Right lobe of liver (tissue), 6 donors: ENCODE measurements around the gene XRRA1. TPM values are rescaled to one million over a fixed set of nuclear protein-coding genes. Genes with fewer than 3 reads are reported as not detected.

Source experiments
- ATAC-seq, 4 donors: fragments of 200-7000 bp; cut with Tn5 transposase; one replicate each; pipeline ENCODE4 v1.9.1; 2020; ENCODE audit warnings: mild to moderate bottlenecking in 4 of 4, moderate library complexity in 4 of 4
- DNase-seq, 3 donors: peaks; one replicate each; pipeline ENCODE4 v3.0.0-alpha.2; 2020
- H3K27ac ChIP-seq, 3 donors: fragments of 200-600 bp; one replicate each; pipeline ENCODE4 v1.8.0; 2022
- H3K27me3 ChIP-seq, 2 donors: fragments of 200-600 bp; one replicate each; pipeline ENCODE4 v1.8.0; 2022
- H3K36me3 ChIP-seq, 4 donors: fragments of 200-600 bp; sonication (generic) in 1 of 4; one replicate each; pipeline versions ENCODE4 v1.5.1 to v1.8.0; 2017 to 2022; ENCODE audit warnings: control low read depth in 1 of 4
- H3K4me1 ChIP-seq, 4 donors: fragments of 200-600 bp; sonication (generic) in 1 of 4; one replicate each; pipeline versions ENCODE4 v1.5.1 to v1.8.0; 2017 to 2022; ENCODE audit warnings: control low read depth in 1 of 4
- H3K4me3 ChIP-seq, 3 donors: fragments of 200-600 bp; one replicate each; pipeline ENCODE4 v1.8.0; 2022
- H3K9me3 ChIP-seq, 4 donors: fragments of 200-600 bp; sonication (generic) in 1 of 4; one replicate each; pipeline versions ENCODE4 v1.5.1 to v1.8.0; 2017 to 2022; ENCODE audit warnings: control low read depth in 1 of 4
- POLR2A ChIP-seq: fragments of 450-650 bp; IDR thresholded peaks from one replicate; pipeline ENCODE4 v1.6.1; 2017; ENCODE audit warnings: antibody characterized with exemption, mild to moderate bottlenecking
- WGBS: methylation state at CpG from one replicate; pipeline ENCODE4 v1.1.6; 2018; ENCODE audit warnings: low coverage, low lambda C conversion rate; ENCODE audit not compliant: insufficient coverage; ENCODE audit errors: missing lambda C conversion rate; 5-methylcytosine and 5-hydroxymethylcytosine counted together
- intact Hi-C, 2 donors: fragments of 100-400 bp; cut with DNase I; formaldehyde crosslinking; loops; one replicate each; pipeline versions ENCODE4 v1.11.2 to v1.14.1; 2022
- total RNA-seq, 6 experiments: library from RNA; depleted of rRNA in 2 of 6; stranded (reverse); fragments of >200 nt in 2 of 6; fragmentation: NEBNext Ultra II Directional in 3 of 6; extraction: Animal tissue kit (Norgen Biotek cat#: 25700) in 3 of 6; gene quantifications; one replicate each; pipeline versions ENCODE4 v1.1.0 to v1.2.4, GENCODE V29; 2016 to 2023
- TF ChIP-seq, protein P1 (sequence below), 4 donors: fragments of 200-600 bp in 3 of 4; fragments of 450-650 bp in 1 of 4; IDR thresholded peaks; one replicate each; pipeline versions ENCODE4 v1.5.1 to v1.8.0; 2016 to 2022; ENCODE audit warnings: antibody characterized with exemption in 4 of 4, mild to moderate bottlenecking in 2 of 4
- donor health status: DM: no; HTN: yes; CAD: no.
- donor health status: DM: no; HTN: no; CAD: no.
- donor health status: DM: no; HTN: no; CAD: no.
- donor health status: DM: no; HTN: yes; CAD: no.
- donor health status: DM: no; HTN: yes; CAD: no.

The XRRA1 gene
- total RNA-seq, 6 experiments from 2014 or later = 4.7 to 15.7 (median 8.0) TPM

DNA sequence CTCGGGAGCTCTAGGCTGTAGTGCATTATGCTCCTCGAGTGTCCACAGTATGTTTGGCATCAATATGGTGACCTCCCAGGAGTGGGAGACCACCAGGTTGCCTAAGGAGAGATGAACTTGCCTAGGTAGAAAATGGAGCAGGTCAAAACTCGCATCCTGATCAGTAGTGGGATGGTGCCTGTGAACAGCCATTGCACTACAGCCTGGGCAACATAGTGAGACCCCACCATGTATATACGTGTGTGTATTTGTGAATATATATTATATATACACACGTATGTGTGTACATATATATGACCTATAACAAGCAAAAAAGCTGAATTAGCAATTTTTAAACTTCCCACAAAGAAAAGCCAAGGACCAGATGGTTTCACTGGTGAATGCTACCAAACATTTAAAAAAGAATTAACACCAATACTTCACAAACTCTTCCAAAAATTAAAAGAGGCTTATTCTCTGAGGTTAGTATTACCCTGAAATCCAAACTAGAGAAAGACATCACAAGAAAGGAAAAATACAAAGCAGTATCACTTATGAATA lies 102.8 kb downstream of the XRRA1 start:
- intact Hi-C loops = no loop called here
- Histone ChIP-seq H3K4me3 (no peak overlapping the region), H3K4me1 (peaks cover 0 to 10% (median 2%) of the 10 kb centered on the region in 4 donors), H3K9me3 (no peaks in the 10 kb centered on the region), H3K27ac (no peak overlapping the region), H3K27me3 (no peaks in the 10 kb centered on the region), H3K36me3 (peaks cover 0 to 6% (median 0%) of the 10 kb centered on the region in 4 donors)
- TF ChIP-seq POLR2A = no peak
- TF ChIP-seq, protein P1, sequence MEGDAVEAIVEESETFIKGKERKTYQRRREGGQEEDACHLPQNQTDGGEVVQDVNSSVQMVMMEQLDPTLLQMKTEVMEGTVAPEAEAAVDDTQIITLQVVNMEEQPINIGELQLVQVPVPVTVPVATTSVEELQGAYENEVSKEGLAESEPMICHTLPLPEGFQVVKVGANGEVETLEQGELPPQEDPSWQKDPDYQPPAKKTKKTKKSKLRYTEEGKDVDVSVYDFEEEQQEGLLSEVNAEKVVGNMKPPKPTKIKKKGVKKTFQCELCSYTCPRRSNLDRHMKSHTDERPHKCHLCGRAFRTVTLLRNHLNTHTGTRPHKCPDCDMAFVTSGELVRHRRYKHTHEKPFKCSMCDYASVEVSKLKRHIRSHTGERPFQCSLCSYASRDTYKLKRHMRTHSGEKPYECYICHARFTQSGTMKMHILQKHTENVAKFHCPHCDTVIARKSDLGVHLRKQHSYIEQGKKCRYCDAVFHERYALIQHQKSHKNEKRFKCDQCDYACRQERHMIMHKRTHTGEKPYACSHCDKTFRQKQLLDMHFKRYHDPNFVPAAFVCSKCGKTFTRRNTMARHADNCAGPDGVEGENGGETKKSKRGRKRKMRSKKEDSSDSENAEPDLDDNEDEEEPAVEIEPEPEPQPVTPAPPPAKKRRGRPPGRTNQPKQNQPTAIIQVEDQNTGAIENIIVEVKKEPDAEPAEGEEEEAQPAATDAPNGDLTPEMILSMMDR (IDR thresholded peaks at IDR 0.05) = no peak
- DNase-seq (no peak), ATAC-seq (no peak)
- 88% methylated on average over 2 of the region's 5 CpGs for WGBS

- Histone ChIP-seq H3K9me3 (no peaks in the 10 kb centered on the region), H3K27me3 (no peaks in the 10 kb centered on the region), H3K4me1 (peaks cover 0 to 10% (median 2%) of the 10 kb centered on the region in 4 donors), H3K4me3 (no peak overlapping the region), H3K27ac (no peak overlapping the region), H3K36me3 (peaks cover 0 to 6% (median 0%) of the 10 kb centered on the region in 4 donors)
- no peak for DNase-seq
- intact Hi-C loops = no loop called here
- TF ChIP-seq, protein P1 (IDR thresholded peaks at IDR 0.05) = no peak
- TF ChIP-seq POLR2A = no peak
- ATAC-seq = peak in 1 of 4 donors; percentile 44
- 87% methylated on average over 4 of the region's 4 CpGs for WGBS
Measured at GRCh38 chr11:74844865-74845264, 104.0 kb downstream of the XRRA1 start.

GRCh38 chr11:74844072-74844471 lies 104.8 kb downstream of the XRRA1 start:
- Histone ChIP-seq H3K36me3 (peaks cover 0 to 6% (median 0%) of the 10 kb centered on the region in 4 donors), H3K9me3 (no peaks in the 10 kb centered on the region), H3K4me1 (peaks cover 0 to 10% (median 2%) of the 10 kb centered on the region in 4 donors), H3K27me3 (no peaks in the 10 kb centered on the region), H3K27ac (no peak overlapping the region), H3K4me3 (no peak overlapping the region)
- ATAC-seq (no peak), DNase-seq (no peak)
- 77% methylated on average over 1 of the region's 3 CpGs for WGBS
- no peak for TF ChIP-seq POLR2A
- TF ChIP-seq, protein P1 (IDR thresholded peaks at IDR 0.05) = no peak
- intact Hi-C loops = no loop called here

- no peak for DNase-seq
- Histone ChIP-seq H3K4me3 (no peak overlapping the region), H3K9me3 (no peaks in the 10 kb centered on the region), H3K27me3 (no peaks in the 10 kb centered on the region), H3K27ac (no peak overlapping the region), H3K36me3 (peaks cover 0 to 5% (median 0%) of the 10 kb centered on the region in 4 donors), H3K4me1 (peaks cover 0 to 10% (median 2%) of the 10 kb centered on the region in 4 donors)
- intact Hi-C loops = no loop called here
- peak in 2 of 4 donors; percentile 16 to 28 for ATAC-seq
- TF ChIP-seq, protein P1 (IDR thresholded peaks at IDR 0.05) = no peak
- no CpG with 5 or more reads among the region's 13 CpGs for WGBS
Measured at GRCh38 chr11:74842967-74843366, 105.9 kb downstream of the XRRA1 start.
